Tibial nerve (tissue), 4 donors: ENCODE results near the gene BGLAP.

Source experiments
- EP300 ChIP-seq, 2 donors: sonication (generic); formaldehyde crosslinking; IDR thresholded peaks; one replicate each; pipeline ENCODE4 v1.6.1; 2017; ENCODE audit warnings: antibody characterized with exemption in 2 of 2, mild to moderate bottlenecking in 1 of 2
- POLR2A ChIP-seq, 2 donors: fragments of 450-650 bp; IDR thresholded peaks; one replicate each; pipeline ENCODE4 v1.6.1; 2017; ENCODE audit warnings: antibody characterized with exemption in 2 of 2, mild to moderate bottlenecking in 2 of 2, moderate library complexity in 2 of 2
- TF ChIP-seq, protein P1 (sequence below), 5 experiments: fragments of 200-600 bp in 3 of 5; fragments of 450-650 bp in 2 of 5; sonication (generic) in 3 of 5; IDR thresholded peaks; one replicate each; pipeline ENCODE4 v1.5.1; 2016 to 2019; ENCODE audit warnings: antibody characterized with exemption in 5 of 5, mild to moderate bottlenecking in 3 of 5, moderate library complexity in 2 of 5

DNA sequence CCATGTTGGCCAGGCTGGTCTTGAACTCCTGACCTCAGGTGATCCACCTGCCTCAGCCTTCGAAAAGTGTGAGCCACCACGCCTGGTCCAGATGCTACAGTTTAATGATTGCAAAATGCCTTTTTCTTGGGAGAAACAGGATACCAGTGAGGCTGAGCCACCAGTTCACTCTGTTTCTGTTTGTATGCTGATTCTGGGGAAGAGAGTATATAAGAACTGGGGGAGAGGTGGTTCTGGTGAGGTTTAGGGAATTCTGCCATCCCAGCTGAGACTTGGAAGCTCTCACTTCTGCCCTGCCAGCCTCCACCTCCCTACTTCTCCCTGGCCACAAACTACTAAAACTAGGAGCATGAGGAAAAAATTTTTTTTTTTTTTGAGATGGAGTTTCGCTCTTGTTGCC, 37.3 kb upstream of the BGLAP start:
- TF ChIP-seq EP300 (IDR thresholded peaks at IDR 0.05) = no peak
- TF ChIP-seq, protein P1, sequence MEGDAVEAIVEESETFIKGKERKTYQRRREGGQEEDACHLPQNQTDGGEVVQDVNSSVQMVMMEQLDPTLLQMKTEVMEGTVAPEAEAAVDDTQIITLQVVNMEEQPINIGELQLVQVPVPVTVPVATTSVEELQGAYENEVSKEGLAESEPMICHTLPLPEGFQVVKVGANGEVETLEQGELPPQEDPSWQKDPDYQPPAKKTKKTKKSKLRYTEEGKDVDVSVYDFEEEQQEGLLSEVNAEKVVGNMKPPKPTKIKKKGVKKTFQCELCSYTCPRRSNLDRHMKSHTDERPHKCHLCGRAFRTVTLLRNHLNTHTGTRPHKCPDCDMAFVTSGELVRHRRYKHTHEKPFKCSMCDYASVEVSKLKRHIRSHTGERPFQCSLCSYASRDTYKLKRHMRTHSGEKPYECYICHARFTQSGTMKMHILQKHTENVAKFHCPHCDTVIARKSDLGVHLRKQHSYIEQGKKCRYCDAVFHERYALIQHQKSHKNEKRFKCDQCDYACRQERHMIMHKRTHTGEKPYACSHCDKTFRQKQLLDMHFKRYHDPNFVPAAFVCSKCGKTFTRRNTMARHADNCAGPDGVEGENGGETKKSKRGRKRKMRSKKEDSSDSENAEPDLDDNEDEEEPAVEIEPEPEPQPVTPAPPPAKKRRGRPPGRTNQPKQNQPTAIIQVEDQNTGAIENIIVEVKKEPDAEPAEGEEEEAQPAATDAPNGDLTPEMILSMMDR (IDR thresholded peaks at IDR 0.05) = no peak
- no peak for TF ChIP-seq POLR2A (IDR thresholded peaks at IDR 0.05)
